ENCODE data around the gene GPC6.

Gene GPC6

DNA sequence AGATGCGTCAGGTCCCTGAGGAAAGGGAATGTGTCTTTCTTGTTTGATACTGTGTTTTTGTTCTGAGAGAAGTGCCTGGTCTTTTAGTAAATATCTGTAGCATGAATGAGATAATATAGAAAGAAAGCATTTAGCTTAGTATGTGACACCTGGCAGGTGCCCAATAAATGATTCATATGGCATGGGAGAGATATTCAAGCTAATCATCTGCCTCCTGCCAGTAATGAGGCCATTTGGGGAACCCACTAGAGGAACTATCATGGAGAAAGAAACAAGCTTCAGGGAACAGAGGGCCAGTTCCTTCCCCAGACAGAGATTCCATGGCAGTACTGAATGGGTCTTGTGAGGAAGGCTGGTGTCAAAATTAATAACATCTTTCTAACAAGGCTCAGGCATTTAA is 648.9 kb downstream of the GPC6 start:
- DNase-seq: no peak

DNA sequence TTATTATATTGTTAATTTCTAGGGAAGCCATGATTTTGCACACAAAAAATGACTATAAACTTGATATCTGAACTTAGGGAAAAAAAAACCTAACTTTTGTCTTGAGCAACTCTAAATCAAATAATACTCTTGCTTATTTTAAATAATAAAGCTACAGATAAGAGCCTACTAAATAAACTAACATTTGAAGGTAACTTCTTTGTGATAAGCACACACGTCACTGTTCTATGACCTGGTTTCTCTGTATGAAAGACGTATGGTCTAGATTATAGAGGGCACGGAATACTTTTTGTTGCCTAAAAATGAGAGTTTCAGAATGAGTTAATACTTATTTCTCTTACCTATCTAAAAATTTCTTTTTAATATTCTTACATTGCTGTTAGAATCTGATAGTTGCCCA is 649.6 kb downstream of the GPC6 start:
- DNase-seq: no peak

DNA sequence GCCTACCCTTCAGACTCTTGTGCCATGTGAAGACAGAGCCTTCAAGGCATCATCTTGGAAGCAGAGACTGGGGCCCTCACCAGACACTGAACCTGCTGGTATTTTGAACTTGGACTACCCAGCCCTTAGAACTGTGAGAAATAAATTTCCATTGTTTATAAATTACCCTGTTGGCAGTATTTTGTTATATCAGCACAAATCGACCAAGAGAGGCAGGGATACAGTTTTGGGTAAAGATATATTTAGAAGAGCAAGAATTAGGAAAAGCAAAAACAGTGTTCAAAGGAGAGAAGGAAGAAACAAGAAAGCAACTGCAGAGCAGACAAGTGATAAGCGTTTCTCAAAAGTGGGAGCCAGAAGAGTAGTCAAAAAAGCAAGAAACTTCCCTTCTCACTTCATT is 652.1 kb downstream of the GPC6 start:
- DNase-seq: no peak

DNA sequence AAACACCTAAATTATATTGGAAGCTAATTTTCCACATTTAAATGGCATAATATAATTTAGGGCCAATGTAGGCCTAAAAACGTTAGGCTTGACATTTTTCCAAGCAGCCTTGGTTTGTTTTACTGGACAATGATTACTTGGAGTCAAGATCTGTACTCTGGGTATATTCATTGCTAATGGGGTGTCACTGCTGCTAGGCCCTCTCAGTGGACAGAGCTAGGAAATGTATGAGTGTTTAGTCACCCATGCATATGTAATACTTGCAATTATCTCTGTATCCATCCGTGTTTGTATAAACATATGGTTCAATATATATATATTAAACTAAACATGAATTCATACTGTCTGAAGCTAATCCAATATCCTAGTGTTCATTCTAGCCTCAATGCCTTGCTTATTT is 654.8 kb downstream of the GPC6 start:
- DNase-seq: no peak

DNA sequence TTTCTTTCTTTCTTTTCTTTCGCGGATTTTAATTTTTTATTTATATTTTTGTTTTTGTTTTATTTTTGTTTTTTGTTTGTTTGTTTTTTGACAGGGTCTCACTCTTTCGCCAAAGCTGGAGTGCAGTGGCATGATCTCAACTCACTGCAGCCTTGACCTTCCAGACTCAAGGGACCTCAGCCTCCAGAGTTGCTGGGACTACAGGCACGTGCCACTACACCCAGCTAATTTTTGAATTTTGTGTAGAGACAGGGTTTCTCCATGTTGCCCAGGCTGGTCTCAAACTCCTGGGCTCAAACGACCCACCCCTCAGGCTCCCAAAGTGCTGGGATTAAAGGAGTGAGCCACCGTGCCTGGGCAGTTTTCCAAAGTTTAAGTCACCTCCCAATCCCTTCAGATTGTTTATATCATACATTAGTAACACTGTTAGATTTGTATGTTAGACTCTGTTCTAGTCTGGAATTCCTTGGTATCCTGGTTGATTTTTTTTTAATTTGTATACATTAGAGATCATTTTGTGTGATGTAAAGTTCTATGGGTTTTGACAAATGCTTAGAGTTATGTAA is 655.6 kb downstream of the GPC6 start:
- DNase-seq: no peak

DNA sequence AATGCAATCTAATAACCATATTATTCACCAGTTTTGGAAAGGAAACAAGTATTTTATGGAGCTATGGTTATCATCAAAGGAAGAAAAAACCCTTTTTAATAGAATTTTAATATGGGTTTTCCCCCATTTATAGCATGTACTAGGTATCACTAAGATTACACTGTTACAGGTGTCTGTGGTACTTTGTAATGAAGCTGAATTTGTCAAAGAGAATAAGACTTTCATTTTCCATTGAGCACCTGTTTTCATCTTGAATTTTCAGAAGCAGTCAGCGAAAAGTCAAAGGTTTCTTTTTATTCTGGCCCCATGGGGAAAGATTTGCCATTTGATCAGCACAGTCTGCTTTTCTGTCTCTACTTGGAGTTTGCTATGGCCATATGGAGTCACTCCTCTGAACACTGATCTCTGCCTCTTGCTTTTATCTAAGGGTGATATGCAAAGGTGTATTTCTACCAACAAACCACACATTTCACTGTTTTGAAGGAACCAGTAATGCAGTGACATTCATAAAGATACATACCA is 662.9 kb downstream of the GPC6 start:
- DNase-seq: no peak

DNA sequence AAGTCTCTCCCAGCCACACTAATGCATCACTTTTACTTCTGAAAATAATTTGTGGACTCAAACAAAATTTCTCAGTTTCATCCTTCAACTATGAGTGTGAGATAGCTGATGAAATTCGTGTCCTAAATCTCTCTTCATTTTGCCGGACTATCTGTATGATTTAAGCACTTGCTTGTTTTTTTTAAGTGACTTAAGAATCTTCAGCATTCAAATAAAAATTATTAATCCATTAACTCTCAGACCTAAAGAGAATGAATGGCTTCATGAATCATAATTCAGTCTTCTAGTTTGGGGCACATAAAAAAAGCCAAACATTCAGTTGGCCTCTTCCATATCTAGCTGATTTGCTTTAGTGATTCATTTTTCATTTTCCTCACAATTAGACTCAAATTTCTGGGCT is 673.4 kb downstream of the GPC6 start:
- no peak for DNase-seq

DNA sequence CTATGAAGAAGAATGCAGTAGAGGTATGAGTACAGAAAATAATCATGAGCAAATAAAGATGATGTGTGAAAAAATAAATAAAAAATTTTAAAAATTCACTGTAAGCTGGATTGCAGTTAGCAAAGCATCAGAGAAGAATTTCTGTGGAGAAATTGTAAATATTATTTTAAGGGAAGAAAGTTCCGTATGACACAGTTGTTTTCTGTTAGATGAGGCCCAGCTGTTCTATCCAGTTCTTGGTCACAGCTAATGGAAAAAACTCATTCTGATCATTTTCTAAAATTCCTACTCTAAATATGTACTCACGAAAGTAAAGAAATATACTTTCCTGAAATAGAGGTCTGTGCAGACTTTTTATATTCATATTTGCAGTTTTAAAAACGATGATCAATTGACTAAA is 674.1 kb downstream of the GPC6 start:
- DNase-seq: no peak

GRCh38 chr13:93903909-93904308 is 677.3 kb downstream of the GPC6 start:
- no peak for DNase-seq

GRCh38 chr13:93915269-93915809 is 688.7 kb downstream of the GPC6 start:
- DNase-seq: no peak

- no peak for DNase-seq
These were observed 695.7 kb downstream of the GPC6 start for GRCh38 chr13:93922063-93922855.

- DNase-seq: no peak
These were observed 699.4 kb downstream of the GPC6 start for GRCh38 chr13:93925990-93926389.

DNA sequence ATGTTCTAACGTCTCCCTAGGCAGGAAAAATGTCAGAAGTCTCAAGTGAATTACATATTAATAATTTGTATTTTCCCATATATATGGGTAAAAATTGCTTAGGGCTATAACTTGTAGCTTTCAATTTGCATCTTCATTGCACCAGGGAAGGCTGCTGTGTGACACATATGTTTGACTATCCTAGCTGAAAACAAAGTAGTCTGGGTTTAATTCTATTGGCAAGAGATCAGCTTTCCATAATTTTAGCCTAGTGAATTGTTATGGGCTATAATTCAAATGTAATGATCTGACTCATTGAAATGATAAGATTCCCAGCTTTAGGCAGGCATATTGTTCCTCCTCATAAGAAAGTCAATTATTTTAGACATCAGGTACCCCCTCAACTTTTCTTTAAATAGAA is 699.8 kb downstream of the GPC6 start:
- DNase-seq: no peak

DNA sequence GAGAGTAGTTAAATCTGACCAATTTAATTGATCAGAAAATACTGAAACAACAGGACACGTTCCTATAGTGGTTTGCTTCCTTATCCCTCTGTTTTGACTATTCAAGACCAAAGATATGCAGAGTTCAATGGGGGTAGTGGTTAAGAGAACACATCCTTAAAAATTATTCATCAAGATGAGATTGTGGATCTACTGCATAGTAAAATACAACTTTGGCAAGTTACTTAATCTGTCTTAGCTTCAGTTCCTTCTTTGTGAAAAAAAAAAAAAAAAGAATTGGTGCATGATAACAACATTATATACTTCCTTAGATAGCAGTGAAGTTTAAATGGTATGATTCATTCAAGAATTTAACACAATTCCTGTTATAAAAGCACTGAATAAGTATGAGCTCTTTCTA is 700.8 kb downstream of the GPC6 start:
- no peak for DNase-seq

DNA sequence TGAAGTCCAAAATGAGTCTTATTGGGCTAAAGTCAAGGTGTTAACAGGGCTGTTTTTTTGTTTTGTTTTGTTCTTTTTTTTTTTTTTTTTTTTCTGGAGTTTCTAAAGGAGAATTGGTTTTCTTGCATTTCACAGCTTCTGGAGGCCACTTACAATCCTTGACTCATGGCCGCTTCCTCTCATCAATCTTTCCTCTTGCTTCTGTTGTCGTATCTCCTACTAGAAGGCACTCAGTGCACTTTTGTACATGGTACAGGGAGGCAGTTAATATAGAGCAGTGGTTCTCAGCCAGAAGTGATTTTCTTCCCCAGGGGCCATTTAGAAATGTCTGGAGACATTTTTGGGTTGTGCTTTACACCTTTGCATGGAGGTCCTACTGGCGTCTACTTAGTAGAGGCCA is 706.3 kb downstream of the GPC6 start:
- no peak for DNase-seq

- no peak for DNase-seq
These were observed 710.3 kb downstream of the GPC6 start for GRCh38 chr13:93936901-93937300.

DNA sequence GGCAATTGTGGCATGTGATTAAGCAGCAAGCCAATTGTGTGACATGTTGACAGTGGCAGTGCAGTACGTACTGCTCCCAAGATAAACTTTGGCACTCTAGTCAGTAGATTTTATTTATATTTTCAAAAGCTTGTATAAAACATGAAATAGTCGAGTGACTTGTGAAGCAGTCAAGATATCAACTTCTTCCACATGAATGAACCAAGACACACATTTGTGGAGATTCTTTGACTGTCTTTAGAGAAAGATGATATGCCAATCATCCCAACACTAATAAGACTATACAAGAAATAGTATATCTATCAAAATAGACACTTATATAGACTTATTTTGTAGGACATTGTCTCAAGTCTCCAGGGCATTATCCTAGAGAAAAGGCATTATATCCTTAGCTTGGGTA is 714.8 kb downstream of the GPC6 start:
- no peak for DNase-seq

DNA sequence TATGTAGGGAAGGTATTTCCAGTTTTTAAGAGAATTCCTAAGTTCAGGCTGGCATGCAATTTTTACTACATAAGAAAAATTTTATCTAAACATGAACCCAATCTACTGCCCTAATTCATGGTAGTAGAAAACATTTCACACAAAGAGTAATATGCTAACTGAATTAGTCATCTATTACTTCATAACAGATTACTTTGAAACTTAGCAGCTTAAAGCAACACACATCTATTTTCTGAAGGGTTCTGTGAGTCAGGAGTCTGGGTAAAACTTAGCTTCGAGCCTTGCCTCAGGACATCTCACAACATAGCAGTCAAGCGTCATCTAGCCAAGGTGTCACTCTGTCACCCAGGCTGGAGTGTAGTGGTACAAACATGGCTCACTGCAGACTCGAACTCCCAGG is 715.4 kb downstream of the GPC6 start:
- no peak for DNase-seq

GRCh38 chr13:93945621-93946020 is 719.0 kb downstream of the GPC6 start:
- no peak for DNase-seq

DNA sequence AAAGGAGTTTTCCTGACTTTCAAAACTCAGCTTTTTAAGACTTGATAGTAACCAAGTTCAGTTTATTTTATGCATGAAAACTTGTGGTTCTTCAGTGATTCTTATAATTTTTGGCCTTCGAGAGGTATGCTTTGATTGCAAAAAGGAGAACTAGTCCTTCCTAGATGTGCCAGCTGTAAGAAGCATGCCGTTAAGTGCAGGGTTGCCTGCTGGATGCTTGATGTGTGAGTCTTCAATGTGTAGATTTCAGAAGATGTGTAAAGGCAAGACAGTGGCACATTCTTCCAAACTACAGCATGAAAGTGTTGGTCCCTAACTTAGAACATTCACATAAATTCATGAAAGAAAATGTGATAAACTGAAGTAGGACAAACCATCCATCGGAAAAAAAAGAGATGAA is 720.4 kb downstream of the GPC6 start:
- no peak for DNase-seq

GRCh38 chr13:93947651-93948050 is 721.0 kb downstream of the GPC6 start:
- no peak for DNase-seq

DNA sequence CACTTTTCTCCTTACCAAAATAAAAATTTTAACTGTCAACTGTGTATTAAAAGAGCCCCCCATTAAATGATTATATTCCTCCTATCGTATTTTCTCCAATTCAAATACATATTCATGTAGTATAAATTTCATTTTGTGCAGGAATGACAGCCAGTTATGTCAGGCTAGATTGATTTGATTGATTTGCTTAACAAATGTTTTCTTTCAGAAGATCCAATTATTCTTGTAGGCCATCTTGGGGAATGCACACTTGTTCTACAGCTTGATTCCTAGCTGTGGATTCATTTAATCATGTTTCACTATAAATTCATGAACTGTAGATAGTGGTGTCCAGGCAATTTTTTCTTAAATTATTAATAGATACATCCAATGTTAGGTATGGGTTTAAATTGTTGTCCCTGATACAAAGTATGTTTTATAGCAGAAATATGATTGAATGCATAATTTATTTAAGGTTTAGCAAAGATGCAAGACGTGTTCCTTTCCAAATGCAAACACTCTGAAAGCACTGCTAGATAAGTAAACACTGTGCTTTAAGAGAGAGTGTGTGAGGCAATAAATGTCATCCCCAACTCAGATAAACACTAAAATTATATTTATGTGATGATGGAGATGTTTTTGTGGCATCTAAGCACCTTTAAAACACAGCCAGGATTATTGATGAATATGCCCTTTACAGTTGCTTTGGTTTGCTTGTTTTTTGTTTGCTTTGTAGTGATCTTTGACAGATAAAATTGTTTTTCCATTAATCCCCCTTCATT is 721.7 kb downstream of the GPC6 start:
- no peak for DNase-seq

DNA sequence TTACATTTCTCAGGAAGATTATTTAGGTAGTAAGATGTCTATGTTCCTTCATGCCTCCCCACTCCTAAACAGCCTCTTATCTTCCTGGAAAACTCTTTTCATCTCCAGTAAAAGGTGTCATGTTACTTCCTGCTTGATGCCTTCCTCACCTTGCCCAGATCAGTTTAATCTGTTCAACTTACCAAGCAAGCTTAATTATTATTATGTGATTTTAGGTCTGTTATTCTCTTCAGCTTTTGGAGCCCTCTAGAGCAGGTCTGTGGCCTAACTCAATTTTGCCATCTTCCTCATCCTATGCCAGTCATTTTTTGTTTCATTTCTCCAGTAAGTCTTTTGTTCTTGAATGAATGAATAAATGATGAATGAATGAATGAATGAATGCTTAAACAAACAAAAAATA is 724.5 kb downstream of the GPC6 start:
- no peak for DNase-seq

DNA sequence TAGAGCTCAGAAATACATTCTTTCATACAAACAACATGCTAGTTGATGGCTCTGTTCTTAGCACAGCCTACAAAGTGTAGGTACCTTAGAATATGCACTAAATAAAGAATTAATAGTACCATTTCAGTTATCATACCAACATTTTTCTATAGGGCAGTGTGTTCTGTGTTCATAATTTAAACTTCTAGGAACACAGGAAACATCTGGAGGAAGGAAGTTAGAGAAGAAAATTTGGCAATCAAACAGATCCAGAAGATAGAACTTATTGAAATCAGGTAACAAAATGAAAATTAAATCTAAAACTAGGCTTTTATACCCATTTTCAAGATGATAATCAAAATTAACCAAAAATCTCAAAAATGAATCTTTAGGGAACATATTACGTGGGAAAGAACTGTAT is 725.3 kb downstream of the GPC6 start:
- no peak for DNase-seq

All from stimulated activated CD4-positive, alpha-beta T cell treated with anti-CD3 and anti-CD28 coated beads, Interleukin-4, amount 100 ng/mL, for 24 hours (primary cell).